HG03045 (cell line): ENCODE data around the gene ENO4.

ENCODE experiments used
- ATAC-seq: cut with Tn5 transposase; IDR thresholded peaks from one replicate; pipeline ENCODE4 v1.9.1; 2021; ENCODE audit warnings: mild to moderate bottlenecking, moderate library complexity; ENCODE audit not compliant: unreplicated experiment

Gene ENO4

DNA sequence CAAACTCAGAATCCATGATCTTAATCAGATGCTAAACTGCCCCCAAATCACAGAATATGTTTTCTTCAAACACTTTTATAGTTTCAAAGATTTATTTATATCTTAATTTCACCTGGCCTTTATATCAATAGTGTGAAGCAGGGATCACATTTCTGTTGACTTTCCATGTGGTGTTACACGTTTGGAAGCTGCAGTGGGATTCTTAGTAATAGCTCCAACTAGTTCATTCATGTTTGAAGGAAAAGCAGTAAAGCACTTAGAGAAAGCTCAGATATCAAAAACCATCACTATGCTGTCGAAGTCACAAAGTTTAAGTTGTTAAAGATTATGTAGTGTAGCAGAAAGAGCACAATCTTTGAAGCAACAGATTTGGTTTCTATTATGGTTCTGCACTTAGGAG lies 16.8 kb downstream of the ENO4 start:
- ATAC-seq: no peak

- no peak for ATAC-seq
These were observed 17.8 kb downstream of the ENO4 start for GRCh38 chr10:116866987-116867595.

- ATAC-seq: no peak
These were observed 18.9 kb downstream of the ENO4 start for GRCh38 chr10:116868198-116868676.

DNA sequence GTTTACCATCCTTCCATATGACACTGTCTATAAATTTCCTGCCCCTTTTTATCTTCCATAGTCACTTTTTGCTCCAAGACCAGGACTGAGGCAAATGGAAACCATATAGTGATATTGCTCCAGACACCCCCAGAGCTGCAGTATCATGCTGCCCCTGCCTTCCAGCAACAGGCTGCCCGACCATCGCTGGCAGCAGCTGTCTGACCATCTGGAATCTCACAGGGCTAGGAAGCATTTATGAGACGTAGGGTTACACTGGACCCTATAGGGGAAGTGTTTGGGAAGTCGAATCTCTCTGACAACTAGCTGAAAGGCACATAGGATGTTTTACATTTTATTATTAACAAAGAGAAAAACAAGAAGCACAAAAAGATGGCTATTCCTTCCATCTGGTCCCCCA lies 19.4 kb downstream of the ENO4 start:
- no peak for ATAC-seq

GRCh38 chr10:116870949-116871348 lies 21.6 kb downstream of the ENO4 start:
- no peak for ATAC-seq

DNA sequence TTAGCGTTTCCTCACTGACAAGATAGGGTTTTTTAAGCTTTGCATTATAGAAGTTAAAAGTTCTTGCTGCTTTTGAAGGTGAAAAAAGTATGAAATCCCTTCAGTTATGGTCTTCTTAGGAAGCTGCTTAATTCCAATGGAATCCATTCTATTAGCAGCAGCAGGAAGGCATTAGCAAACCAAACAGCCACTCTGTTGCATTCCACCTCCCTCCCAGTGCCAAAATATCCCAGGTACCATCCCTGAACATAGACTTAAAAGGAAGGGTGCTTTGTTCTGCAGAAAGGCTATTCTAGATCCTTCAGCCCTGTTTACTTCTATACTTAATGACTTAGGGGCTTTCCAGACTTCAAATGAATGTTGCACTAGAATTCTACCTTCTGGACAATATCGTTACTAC lies 23.8 kb downstream of the ENO4 start:
- no peak for ATAC-seq

DNA sequence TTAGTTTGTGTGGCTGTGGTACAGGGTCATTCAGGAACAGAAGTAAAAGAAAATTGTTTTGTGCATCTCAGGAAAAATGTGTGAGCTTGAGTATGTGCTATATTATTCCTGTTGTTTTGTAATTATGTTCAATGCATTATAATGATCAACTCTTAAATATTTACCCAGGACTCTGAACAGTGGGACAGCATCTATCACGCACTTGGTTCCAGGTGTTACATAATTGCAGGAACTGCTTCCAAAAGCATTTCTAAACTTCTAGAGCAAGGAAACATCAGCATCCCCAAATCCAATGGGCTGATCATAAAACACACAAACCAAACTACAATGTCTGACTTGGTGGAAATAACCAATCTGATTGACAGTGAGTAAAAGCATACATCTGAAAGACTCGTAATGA lies 26.6 kb downstream of the ENO4 start:
- no peak for ATAC-seq

DNA sequence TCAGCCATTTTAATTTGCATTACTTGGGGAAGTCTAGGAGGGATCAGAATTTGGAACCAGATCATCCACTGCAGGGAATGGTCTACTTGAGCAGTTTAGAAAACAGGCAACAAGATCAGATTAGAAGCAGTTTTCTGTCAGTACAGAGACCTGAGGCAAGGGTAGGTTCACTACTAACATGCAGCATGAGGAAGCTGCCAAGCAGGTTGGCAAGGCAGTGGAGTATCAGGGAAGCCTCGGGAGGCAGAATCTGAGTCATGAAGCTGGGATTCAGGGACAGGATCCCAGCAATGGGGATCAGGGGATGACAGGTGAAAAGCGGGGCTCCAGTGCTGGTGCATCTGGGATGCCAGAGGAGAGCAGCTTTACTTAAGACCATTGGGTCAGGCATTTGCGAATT lies 28.1 kb downstream of the ENO4 start:
- no peak for ATAC-seq

- no peak for ATAC-seq
These were observed 28.8 kb downstream of the ENO4 start for GRCh38 chr10:116878123-116878522.

DNA sequence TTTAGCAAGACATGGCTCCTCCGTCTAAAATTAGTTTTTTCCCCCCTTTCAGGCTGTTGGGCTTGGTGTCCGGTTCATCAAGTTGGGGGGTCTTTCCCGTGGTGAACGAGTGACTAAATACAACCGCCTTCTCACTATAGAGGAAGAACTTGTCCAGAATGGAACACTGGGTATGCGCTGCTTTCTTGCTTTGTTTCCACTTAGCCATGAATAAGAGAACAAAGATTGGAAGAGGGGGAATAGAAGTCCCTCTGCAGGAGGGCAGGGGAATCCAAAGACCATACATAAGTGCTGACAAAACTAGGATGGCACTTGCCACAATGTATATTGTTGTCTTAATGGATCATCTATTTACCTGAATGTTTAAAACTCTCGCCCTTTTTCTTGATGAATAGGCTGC lies 30.5 kb downstream of the ENO4 start:
- ATAC-seq: no peak

GRCh38 chr10:116880716-116881482 lies 31.6 kb downstream of the ENO4 start:
- no peak for ATAC-seq

GRCh38 chr10:116882639-116883038 lies 33.3 kb downstream of the ENO4 start:
- no peak for ATAC-seq

DNA sequence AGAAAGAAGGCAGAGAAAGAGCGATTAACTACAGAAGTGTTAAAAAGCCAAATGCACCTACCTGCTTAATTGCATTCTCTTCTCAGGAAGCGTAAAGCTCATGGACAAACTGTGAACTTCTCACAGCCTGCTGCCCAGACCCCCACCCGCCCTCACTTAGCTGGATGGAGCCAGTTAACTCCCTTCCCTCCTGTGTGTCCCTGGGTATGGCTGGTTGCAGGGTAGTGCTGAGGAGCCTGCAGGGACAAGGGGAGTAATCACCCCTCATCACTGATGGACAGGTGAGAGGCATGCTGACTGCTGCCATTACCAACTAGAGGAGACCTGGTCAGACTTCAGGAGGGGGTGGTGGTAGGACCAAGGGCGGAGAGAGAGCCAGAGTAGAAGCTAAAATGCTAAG lies 37.5 kb downstream of the ENO4 start:
- no peak for ATAC-seq

DNA sequence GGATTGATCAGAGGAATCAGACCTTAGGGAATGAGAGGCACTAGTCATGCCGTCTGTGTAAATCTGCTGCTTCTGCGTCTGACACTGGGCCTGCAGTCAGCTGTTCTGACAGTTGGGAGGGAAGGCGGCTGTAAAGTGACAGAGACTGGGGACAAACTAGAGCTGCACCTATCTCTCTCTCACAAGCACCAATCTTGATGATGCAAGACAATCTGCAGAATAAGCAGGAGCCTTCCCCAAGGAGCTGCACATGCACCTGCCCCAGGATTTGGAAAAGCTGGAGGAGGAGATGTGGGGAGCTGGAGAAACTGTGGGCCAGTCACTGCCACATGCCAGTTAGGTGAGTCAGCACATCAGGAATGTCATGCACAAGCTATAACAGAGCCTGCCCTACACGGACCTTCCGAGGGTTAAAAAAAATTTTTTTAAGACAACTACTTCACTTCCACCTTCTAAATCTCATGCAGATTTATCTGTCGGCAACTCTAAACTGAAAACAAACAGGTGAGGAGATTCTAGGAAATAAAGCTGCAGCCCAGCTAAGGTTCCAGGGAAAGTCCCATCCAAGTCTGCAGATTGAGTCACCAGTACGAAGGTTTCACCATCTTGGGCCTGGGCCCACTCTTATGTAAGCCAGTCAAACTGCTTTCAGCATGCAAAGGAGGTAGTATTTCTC lies 39.2 kb downstream of the ENO4 start:
- ATAC-seq: no peak

- ATAC-seq: no peak
These were observed 39.8 kb downstream of the ENO4 start for GRCh38 chr10:116889066-116889465.

DNA sequence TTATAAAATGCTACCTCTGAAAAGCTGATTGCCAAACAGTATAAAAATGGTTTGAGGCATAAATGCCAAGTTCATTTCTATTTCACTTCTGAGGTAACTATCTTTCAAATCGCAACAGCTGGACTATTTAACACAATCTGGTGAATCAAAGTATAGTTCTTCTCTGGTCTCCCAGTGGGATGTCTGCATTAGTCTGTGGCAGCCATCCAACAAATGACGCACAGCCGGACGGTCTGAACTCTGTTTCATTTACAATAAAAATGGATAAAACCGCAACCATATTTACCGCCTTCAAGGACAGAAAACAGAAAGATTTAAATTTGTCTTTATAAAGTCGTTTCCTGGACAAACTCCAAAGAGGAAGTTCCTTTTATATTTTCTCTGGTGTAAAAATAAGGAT lies 41.9 kb downstream of the ENO4 start:
- ATAC-seq: no peak

GRCh38 chr10:116892907-116893685 lies 43.8 kb downstream of the ENO4 start:
- no peak for ATAC-seq

- ATAC-seq: no peak
These were observed 44.4 kb downstream of the ENO4 start for GRCh38 chr10:116893686-116894037.

- no peak for ATAC-seq
These were observed 50.3 kb downstream of the ENO4 start for GRCh38 chr10:116899626-116900025.

DNA sequence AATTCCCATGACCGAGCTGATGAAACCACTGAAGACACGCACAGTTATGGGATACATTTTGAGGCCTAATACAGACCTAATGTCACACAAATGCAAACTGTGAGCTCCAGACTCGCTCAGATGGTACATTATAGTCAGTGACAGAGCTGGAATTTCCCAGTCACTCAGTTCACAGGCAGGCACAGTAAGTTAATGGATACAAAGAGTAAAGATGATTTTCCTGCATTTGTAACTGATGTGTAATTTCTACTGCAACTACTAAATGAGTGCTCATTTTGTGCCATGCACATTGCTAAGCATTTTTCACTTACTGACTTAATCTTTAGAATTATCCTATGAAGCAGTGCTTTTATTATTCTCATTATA lies 56.5 kb downstream of the ENO4 start:
- ATAC-seq: no peak

DNA sequence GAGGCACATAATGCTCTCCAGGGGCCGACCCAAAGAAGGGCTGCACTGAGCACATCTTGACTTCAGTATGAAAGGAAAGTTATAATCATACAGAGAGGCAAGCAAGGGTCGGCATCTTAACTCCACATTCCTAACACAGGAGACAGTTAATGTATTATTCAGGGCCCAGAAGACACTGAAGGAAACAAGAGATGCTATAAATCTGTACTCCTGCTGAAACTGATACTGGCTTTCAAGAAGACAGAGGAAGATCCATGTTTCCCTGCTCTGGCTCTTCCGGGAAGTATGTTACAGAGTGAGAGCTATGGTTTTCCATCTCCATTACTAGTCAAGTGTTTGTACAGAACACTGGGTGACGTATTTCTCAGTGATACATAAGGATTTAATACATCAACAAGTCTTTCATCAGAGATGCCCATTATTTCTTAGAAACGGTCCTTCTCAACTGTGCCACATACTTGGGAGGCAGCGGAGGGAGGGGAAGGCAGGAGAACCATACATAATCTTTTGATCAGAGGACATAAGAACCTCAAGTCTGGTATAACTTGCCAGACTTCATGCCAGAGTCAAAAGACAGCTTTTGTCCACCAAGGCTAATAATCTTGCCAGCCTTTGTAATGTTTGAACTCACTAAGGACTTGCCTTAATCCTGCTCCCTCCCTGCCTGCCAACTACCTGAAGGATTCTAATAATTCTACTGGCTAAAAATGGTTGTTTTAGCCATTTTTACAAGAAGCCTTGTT lies 58.1 kb downstream of the ENO4 start:
- no peak for ATAC-seq
